ENCODE data around the gene KANK4.

The KANK4 gene

GRCh38 chr1:62336638-62336994 lies 17.4 kb upstream of the KANK4 start:
- TF ChIP-seq MAX (IDR thresholded peaks at IDR 0.05; ENCODE audit: low read depth, low read length) (no peak), POLR2A (IDR thresholded peaks at IDR 0.05; ENCODE audit: extremely low read depth, insufficient read length) (no peak), MYC (IDR thresholded peaks at IDR 0.05; ENCODE audit: low read depth, low read length) (no peak), CTCF (IDR thresholded peaks at IDR 0.05; ENCODE audit: low read depth, low read length) (no peak)
- DNase-seq (ENCODE audit: low read depth), result no peak
- H3K4me3 ChIP-seq (ENCODE audit: low read depth, low read length), result no peak overlapping the region

- H3K4me3 ChIP-seq (ENCODE audit: low read depth, low read length), result no peak overlapping the region
- TF ChIP-seq POLR2A (IDR thresholded peaks at IDR 0.05; ENCODE audit: extremely low read depth, insufficient read length) (no peak), MAX (IDR thresholded peaks at IDR 0.05; ENCODE audit: low read depth, low read length) (no peak), CTCF (IDR thresholded peaks at IDR 0.05; ENCODE audit: low read depth, low read length) (no peak), MYC (IDR thresholded peaks at IDR 0.05; ENCODE audit: low read depth, low read length) (no peak)
- DNase-seq (ENCODE audit: low read depth), result peak; percentile 41
These were observed 16.4 kb upstream of the KANK4 start for GRCh38 chr1:62335656-62336055.

GRCh38 chr1:62334434-62334985 lies 15.3 kb upstream of the KANK4 start:
- TF ChIP-seq MYC (IDR thresholded peaks at IDR 0.05; ENCODE audit: low read depth, low read length) (no peak), POLR2A (IDR thresholded peaks at IDR 0.05; ENCODE audit: extremely low read depth, insufficient read length) (no peak)
- H3K4me3 ChIP-seq (ENCODE audit: low read depth, low read length), result no peak overlapping the region
- DNase-seq (ENCODE audit: low read depth), result no peak

GRCh38 chr1:62333441-62333840 lies 14.2 kb upstream of the KANK4 start:
- no peak for DNase-seq (ENCODE audit: low read depth)
- TF ChIP-seq MYC (IDR thresholded peaks at IDR 0.05; ENCODE audit: low read depth, low read length) (no peak), MAX (IDR thresholded peaks at IDR 0.05; ENCODE audit: low read depth, low read length) (no peak), CTCF (IDR thresholded peaks at IDR 0.05; ENCODE audit: low read depth, low read length) (no peak), POLR2A (IDR thresholded peaks at IDR 0.05; ENCODE audit: extremely low read depth, insufficient read length) (no peak)
- no peak overlapping the region for H3K4me3 ChIP-seq (ENCODE audit: low read depth, low read length)

- DNase-seq (ENCODE audit: low read depth), result no peak
- no peak for TF ChIP-seq MAX (IDR thresholded peaks at IDR 0.05; ENCODE audit: low read depth, low read length)
- TF ChIP-seq MYC (IDR thresholded peaks at IDR 0.05; ENCODE audit: low read depth, low read length), result no peak
- TF ChIP-seq CTCF (IDR thresholded peaks at IDR 0.05; ENCODE audit: low read depth, low read length), result no peak
- TF ChIP-seq POLR2A (IDR thresholded peaks at IDR 0.05; ENCODE audit: extremely low read depth, insufficient read length), result no peak
- H3K4me3 ChIP-seq (ENCODE audit: low read depth, low read length), result no peak overlapping the region
These were observed 8.3 kb upstream of the KANK4 start for GRCh38 chr1:62327360-62328055.

GRCh38 chr1:62325681-62326080 lies 6.4 kb upstream of the KANK4 start:
- TF ChIP-seq MAX (IDR thresholded peaks at IDR 0.05; ENCODE audit: low read depth, low read length) (no peak), POLR2A (IDR thresholded peaks at IDR 0.05; ENCODE audit: extremely low read depth, insufficient read length) (no peak)
- H3K4me3 ChIP-seq (ENCODE audit: low read depth, low read length), result no peak overlapping the region
- DNase-seq (ENCODE audit: low read depth), result no peak
